Mammary epithelial cell (primary cell): ENCODE measurements around the gene DAB2IP.

Experiments
- EZH2 ChIP-seq: IDR thresholded peaks from 2 replicates; pipeline ENCODE4 v1.6.1; 2012; ENCODE audit warnings: low read length, inconsistent platforms, borderline replicate concordance
- TF ChIP-seq, protein P1 (sequence below), 2 donors: IDR thresholded peaks in 1 of 2; conservative IDR thresholded peaks in 1 of 2; 2 replicates each; pipeline ENCODE4 v1.5.1; 2011 to 2012; ENCODE audit warnings: inconsistent platforms in 2 of 2, low read length in 2 of 2, mild to moderate bottlenecking in 2 of 2, control low read depth in 1 of 2, low read depth in 1 of 2; ENCODE audit not compliant: insufficient read depth in 1 of 2; ENCODE audit errors: extremely low read depth in 1 of 2

DNA sequence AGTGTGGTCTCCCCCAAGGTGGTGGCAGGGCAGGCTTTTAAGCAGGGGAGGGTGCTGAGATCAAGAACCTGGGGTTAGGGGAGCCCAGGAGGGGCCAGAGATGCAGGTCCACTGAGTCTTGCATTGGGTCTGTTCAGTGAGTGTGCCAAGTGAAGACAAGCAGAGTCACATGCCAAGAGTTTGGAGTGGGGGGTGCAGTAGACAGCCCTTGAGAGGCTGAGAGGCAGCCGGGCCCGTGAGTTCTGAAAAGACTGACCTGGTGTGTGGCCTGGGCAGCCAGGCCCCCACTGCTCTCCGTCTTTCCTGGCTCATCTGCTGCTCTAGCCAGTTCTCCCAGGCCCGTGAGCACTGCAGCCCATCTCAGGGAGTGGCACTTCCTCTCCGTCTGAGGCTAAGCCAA is 120.0 kb downstream of the DAB2IP start:
- TF ChIP-seq, protein P1, sequence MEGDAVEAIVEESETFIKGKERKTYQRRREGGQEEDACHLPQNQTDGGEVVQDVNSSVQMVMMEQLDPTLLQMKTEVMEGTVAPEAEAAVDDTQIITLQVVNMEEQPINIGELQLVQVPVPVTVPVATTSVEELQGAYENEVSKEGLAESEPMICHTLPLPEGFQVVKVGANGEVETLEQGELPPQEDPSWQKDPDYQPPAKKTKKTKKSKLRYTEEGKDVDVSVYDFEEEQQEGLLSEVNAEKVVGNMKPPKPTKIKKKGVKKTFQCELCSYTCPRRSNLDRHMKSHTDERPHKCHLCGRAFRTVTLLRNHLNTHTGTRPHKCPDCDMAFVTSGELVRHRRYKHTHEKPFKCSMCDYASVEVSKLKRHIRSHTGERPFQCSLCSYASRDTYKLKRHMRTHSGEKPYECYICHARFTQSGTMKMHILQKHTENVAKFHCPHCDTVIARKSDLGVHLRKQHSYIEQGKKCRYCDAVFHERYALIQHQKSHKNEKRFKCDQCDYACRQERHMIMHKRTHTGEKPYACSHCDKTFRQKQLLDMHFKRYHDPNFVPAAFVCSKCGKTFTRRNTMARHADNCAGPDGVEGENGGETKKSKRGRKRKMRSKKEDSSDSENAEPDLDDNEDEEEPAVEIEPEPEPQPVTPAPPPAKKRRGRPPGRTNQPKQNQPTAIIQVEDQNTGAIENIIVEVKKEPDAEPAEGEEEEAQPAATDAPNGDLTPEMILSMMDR (conservative IDR thresholded peaks at IDR 0.05 in 1 of 2, IDR thresholded peaks at IDR 0.05 in 1 of 2; ENCODE audit: extremely low read depth in 1 of 2, insufficient read depth in 1 of 2, low read depth in 1 of 2, low read length in 2 of 2): no peak
- no peak for TF ChIP-seq EZH2
